HCT116 (cell line): ENCODE measurements around the gene PRKAG2. TPM values are rescaled to one million over a fixed set of nuclear protein-coding genes. Genes with fewer than 3 reads are reported as not detected.

Source experiments
- ATAC-seq: fragments of 200-7000 bp; cut with Tn5 transposase; 2 replicates; pipeline ENCODE4 v1.9.1; 2020; ENCODE audit warnings: mild to moderate bottlenecking, moderate library complexity
- BruUV-seq: library from RNA; stranded (reverse); fragments of 400-500 nt; replicated peaks from 2 replicates; lab custom pipeline; 2021; lab: Mats Ljungman, UMichigan
- CTCF ChIA-PET: fragments of 300-600 bp; sonication (Branson Sonifier 250); formaldehyde crosslinking; loops from one replicate; lab custom pipeline; 2021; ENCODE audit warnings: antibody characterized with exemption; lab: Charles Lee
- POLR2A ChIA-PET: fragments of 300-600, 350-600 bp; sonication (Branson Sonifier 250); formaldehyde crosslinking; loops from one replicate; lab custom pipeline; 2021; ENCODE audit warnings: antibody characterized with exemption; lab: Charles Lee
- RAD21 ChIA-PET, 2 experiments: fragments of 300-600 bp; sonication (Branson Sonifier 250); formaldehyde crosslinking; loops; one replicate each; lab custom pipeline; 2023; ENCODE audit warnings: low total read pairs in 2 of 2; ENCODE audit not compliant: uncharacterized antibody in 2 of 2, unreplicated experiment in 2 of 2, low non-redundant PET in 1 of 2; lab: Charles Lee
- DNase-seq: peaks from one replicate; pipeline ENCODE4 v3.0.0-alpha.2; 2010; ENCODE audit warnings: low read depth, low spot score
- H2AFZ ChIP-seq: fragments of 200-600 bp; shearing (Covaris generic), sonication (generic); 2 replicates; pipeline ENCODE4 v1.6.1; 2017; ENCODE audit warnings: low read depth, mixed run types, mixed read lengths, antibody characterized with exemption, low read length; ENCODE audit not compliant: poor library complexity, severe bottlenecking
- H3K27ac ChIP-seq: 2 replicates; pipeline ENCODE4 v1.5.1; 2012; ENCODE audit warnings: low read depth, low read length
- H3K27me3 ChIP-seq: fragments of 200-600 bp; sonication (generic); 2 replicates; pipeline ENCODE4 v1.6.1; 2016; ENCODE audit warnings: mixed run types, low read length, mixed read lengths; ENCODE audit not compliant: insufficient read depth
- H3K36me3 ChIP-seq, 2 experiments: fragments of 200-500 bp in 1 of 2; fragments of 200-600 bp in 1 of 2; sonication (Bioruptor generic) in 1 of 2; sonication (generic) in 1 of 2; 2 replicates each; pipeline versions ENCODE4 v1.5.1 to v1.6.1; 2014 to 2016; ENCODE audit warnings: low read length in 2 of 2, inconsistent platforms in 1 of 2, mixed read lengths in 1 of 2, mixed run types in 1 of 2; ENCODE audit not compliant: insufficient read depth in 2 of 2, control insufficient read depth in 1 of 2
- H3K4me1 ChIP-seq, 2 experiments: fragments of 200-600 bp in 1 of 2; sonication (generic) in 1 of 2; 2 replicates each; pipeline versions ENCODE4 v1.5.1 to v1.6.1; 2012 to 2017; ENCODE audit warnings: low read length in 2 of 2, inconsistent platforms in 1 of 2, mild to moderate bottlenecking in 1 of 2, mixed read lengths in 1 of 2, mixed run types in 1 of 2, moderate library complexity in 1 of 2; ENCODE audit not compliant: insufficient read depth in 2 of 2, control insufficient read depth in 1 of 2
- H3K4me2 ChIP-seq: fragments of 200-600 bp; sonication (generic); 2 replicates; pipeline ENCODE4 v1.6.1; 2017; ENCODE audit warnings: mixed run types, low read length, mixed read lengths
- H3K4me3 ChIP-seq, 2 experiments: fragments of 200-600 bp in 1 of 2; sonication (generic) in 1 of 2; replicated peaks in 1 of 2; 2 replicates each; pipeline ENCODE4 v1.5.1; 2011 to 2016; ENCODE audit warnings: low read length in 2 of 2, control low read depth in 1 of 2, low read depth in 1 of 2, mild to moderate bottlenecking in 1 of 2, mixed read lengths in 1 of 2, mixed run types in 1 of 2
- H3K79me2 ChIP-seq: fragments of 200-600 bp; sonication (generic); 2 replicates; pipeline ENCODE4 v1.6.1; 2017; ENCODE audit warnings: mild to moderate bottlenecking, mixed run types, low read length, moderate library complexity, mixed read lengths; ENCODE audit not compliant: insufficient read depth
- H3K9ac ChIP-seq: fragments of 200-600 bp; sonication (generic); 2 replicates; pipeline ENCODE4 v1.6.1; 2016; ENCODE audit warnings: low read length, mixed read lengths
- H3K9me2 ChIP-seq: fragments of 200-600 bp; sonication (generic), shearing (Covaris generic); 2 replicates; pipeline ENCODE4 v1.6.1; 2017; ENCODE audit warnings: mixed run types, mild to moderate bottlenecking, moderate library complexity; ENCODE audit not compliant: insufficient read depth
- H3K9me3 ChIP-seq, 2 experiments: fragments of 200-500 bp in 1 of 2; fragments of 200-600 bp in 1 of 2; sonication (Bioruptor generic) in 1 of 2; sonication (generic) in 1 of 2; 2 replicates each; pipeline ENCODE4 v1.6.1; 2014 to 2017; ENCODE audit warnings: low read length in 2 of 2, mixed read lengths in 2 of 2, inconsistent platforms in 1 of 2, low read depth in 1 of 2, mild to moderate bottlenecking in 1 of 2, mixed run types in 1 of 2, moderate library complexity in 1 of 2; ENCODE audit not compliant: control insufficient read depth in 1 of 2, insufficient read depth in 1 of 2
- H4K20me1 ChIP-seq: fragments of 200-600 bp; sonication (generic), shearing (Covaris generic); 2 replicates; pipeline ENCODE4 v1.6.1; 2017; ENCODE audit warnings: mixed run types, mild to moderate bottlenecking, moderate library complexity; ENCODE audit not compliant: insufficient read depth
- CEBPB ChIP-seq: IDR thresholded peaks from 2 replicates; pipeline ENCODE4 v1.6.1; 2012; ENCODE audit warnings: low read depth
- CTCF ChIP-seq, 3 experiments: fragments of 200-600 bp in 1 of 3; sonication (generic) in 1 of 3; IDR thresholded peaks in 2 of 3; conservative IDR thresholded peaks in 1 of 3; 2 replicates each; pipeline ENCODE4 v1.5.1; 2012 to 2017; ENCODE audit warnings: low read depth in 2 of 3, low read length in 2 of 3, antibody characterized with exemption in 1 of 3, borderline replicate concordance in 1 of 3, control low read depth in 1 of 3, mild to moderate bottlenecking in 1 of 3, mixed read lengths in 1 of 3, mixed run types in 1 of 3, moderate library complexity in 1 of 3; ENCODE audit not compliant: insufficient read depth in 1 of 3
- EZH2phosphoT487 ChIP-seq: fragments of 200-600 bp; IDR thresholded peaks from 2 replicates; pipeline ENCODE4 v1.6.1; 2018; ENCODE audit warnings: antibody characterized with exemption, borderline replicate concordance
- FOSL1 ChIP-seq: IDR thresholded peaks from 2 replicates; pipeline ENCODE4 v1.6.1; 2012; ENCODE audit warnings: low read depth
- JUND ChIP-seq: IDR thresholded peaks from 2 replicates; pipeline ENCODE4 v1.6.1; 2012
- POLR2AphosphoS5 ChIP-seq: IDR thresholded peaks from 2 replicates; pipeline ENCODE4 v1.6.1; 2011; ENCODE audit warnings: mild to moderate bottlenecking, low read depth, low read length, moderate library complexity
- SIN3A ChIP-seq: IDR thresholded peaks from 2 replicates; pipeline ENCODE4 v1.6.1; 2012; ENCODE audit warnings: low read depth
- SRF ChIP-seq: IDR thresholded peaks from 2 replicates; pipeline ENCODE4 v1.6.1; 2012; ENCODE audit warnings: low read depth
- ZNF274 ChIP-seq: fragments of 200-500 bp; sonication (Bioruptor generic); IDR thresholded peaks from 2 replicates; pipeline ENCODE4 v1.6.1; 2014; ENCODE audit warnings: mild to moderate bottlenecking, low read depth, low read length, inconsistent platforms
- intact Hi-C: fragments of 100-400 bp; cut with micrococcal nuclease; formaldehyde crosslinking; loops from 2 replicates; pipeline ENCODE4 v1.10.0; 2022
- total RNA-seq: library from RNA; stranded (reverse); gene quantifications from one replicate; pipeline ENCODE4 v1.2.1, GENCODE V29; 2021; ENCODE audit not compliant: unreplicated experiment
- TF ChIP-seq, protein P1 (sequence below): IDR thresholded peaks from 2 replicates; pipeline ENCODE4 v1.6.1; 2012

Gene PRKAG2
- total RNA-seq, 1 experiment from 2014 or later, result 23.6 TPM

GRCh38 chr7:151515276-151515565, 361.7 kb downstream of the PRKAG2 start:
- Histone ChIP-seq H3K9ac (no peak overlapping the region), H3K27ac (no peak overlapping the region), H3K4me3 (no peak overlapping the region), H3K4me2 (no peak overlapping the region), H3K27me3 (no peaks in the 10 kb centered on the region), H3K9me3 (no peaks in the 10 kb centered on the region), H3K4me1 (peaks cover 14 to 41% of the 10 kb centered on the region in 2 experiments), H4K20me1 (peaks cover 45% of the 10 kb centered on the region), H3K36me3 (no peaks in the 10 kb centered on the region), H2AFZ (no peak overlapping the region), H3K9me2 (no peaks in the 10 kb centered on the region), H3K79me2 (peaks cover 91% of the 10 kb centered on the region)
- no TSS peak for BruUV-seq
- POLR2A ChIA-PET, result no interaction called here
- RAD21 ChIA-PET, result no interaction called here
- DNase-seq (no peak), ATAC-seq (no peak)
- CTCF ChIA-PET, result no interaction called here
- intact Hi-C loops, result no loop called here
- TF ChIP-seq EZH2phosphoT487 (no peak), POLR2AphosphoS5 (no peak), FOSL1 (no peak), SRF (no peak), JUND (no peak), ZNF274 (no peak), CEBPB (no peak), SIN3A (no peak), CTCF (IDR thresholded peaks at IDR 0.05 in 2 of 3, conservative IDR thresholded peaks at IDR 0.05 in 1 of 3; ENCODE audit: borderline replicate concordance in 1 of 3, insufficient read depth in 1 of 3, low read depth in 2 of 3, low read length in 2 of 3) (no peak)
- TF ChIP-seq, protein P1, sequence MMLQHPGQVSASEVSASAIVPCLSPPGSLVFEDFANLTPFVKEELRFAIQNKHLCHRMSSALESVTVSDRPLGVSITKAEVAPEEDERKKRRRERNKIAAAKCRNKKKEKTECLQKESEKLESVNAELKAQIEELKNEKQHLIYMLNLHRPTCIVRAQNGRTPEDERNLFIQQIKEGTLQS, result no peak
